Ishikawa (cell line): ENCODE data around the gene TECPR2.

Experiments
- CEBPB ChIP-seq: IDR thresholded peaks from 2 replicates; pipeline ENCODE4 v1.6.1; 2012
- CREB1 ChIP-seq: IDR thresholded peaks from 2 replicates; pipeline ENCODE4 v1.6.1; 2012; ENCODE audit warnings: low read depth
- EGR1 ChIP-seq: IDR thresholded peaks from 2 replicates; pipeline ENCODE4 v1.6.1; 2012
- EP300 ChIP-seq: IDR thresholded peaks from 2 replicates; pipeline ENCODE4 v1.6.1; 2012; ENCODE audit warnings: borderline replicate concordance
- MAX ChIP-seq: IDR thresholded peaks from 2 replicates; pipeline ENCODE4 v1.6.1; 2012
- NFIC ChIP-seq: IDR thresholded peaks from 2 replicates; pipeline ENCODE4 v1.6.1; 2012
- REST ChIP-seq: IDR thresholded peaks from 2 replicates; pipeline ENCODE4 v1.6.1; 2012; ENCODE audit warnings: low read depth, mild to moderate bottlenecking
- TAF1 ChIP-seq: IDR thresholded peaks from 2 replicates; pipeline ENCODE4 v1.6.1; 2012; ENCODE audit warnings: low read depth, mild to moderate bottlenecking
- TCF12 ChIP-seq: IDR thresholded peaks from 2 replicates; pipeline ENCODE4 v1.6.1; 2012; ENCODE audit warnings: low read depth
- TEAD4 ChIP-seq: IDR thresholded peaks from 2 replicates; pipeline ENCODE4 v1.6.1; 2012
- USF1 ChIP-seq: IDR thresholded peaks from 2 replicates; pipeline ENCODE4 v1.6.1; 2012
- YY1 ChIP-seq: IDR thresholded peaks from 2 replicates; pipeline ENCODE4 v1.6.1; 2012; ENCODE audit warnings: low read depth

- TF ChIP-seq CREB1: no peak
- no peak for TF ChIP-seq TAF1
- TF ChIP-seq YY1: no peak
- TF ChIP-seq TCF12: no peak
- TF ChIP-seq CEBPB: no peak
- no peak for TF ChIP-seq EP300
- TF ChIP-seq REST: no peak
- no peak for TF ChIP-seq NFIC
- TF ChIP-seq EGR1: no peak
- no peak for TF ChIP-seq USF1
- no peak for TF ChIP-seq MAX
- no peak for TF ChIP-seq TEAD4
Measured at GRCh38 chr14:102419716-102420115, 57.0 kb downstream of the TECPR2 start.
